Activated B cell treated with CpG ODN at 0.5 μM for 24 hours (primary cell): ENCODE measurements around the gene ADGRG3. TPM values are rescaled to one million over a fixed set of nuclear protein-coding genes. Genes with fewer than 3 reads are reported as not detected.

Experiments used
- ATAC-seq: fragments of 200-7000 bp; cut with Tn5 transposase; one replicate; pipeline ENCODE4 v1.10.0; 2021; ENCODE audit warnings: low read depth, mild to moderate bottlenecking, moderate library complexity
- CTCF ChIA-PET: fragments of 350-600 bp; sonication (Branson Sonifier 250); formaldehyde crosslinking; loops from one replicate; lab custom pipeline; 2021; ENCODE audit warnings: antibody characterized with exemption; lab: Charles Lee
- POLR2A ChIA-PET: fragments of 350-600 bp; sonication (Branson Sonifier 250); formaldehyde crosslinking; loops from one replicate; lab custom pipeline; 2021; ENCODE audit warnings: antibody characterized with exemption; lab: Charles Lee
- DNase-seq: peaks from one replicate; pipeline ENCODE4 v3.0.0; 2022
- H3K27ac Mint-ChIP-seq: one replicate; pipeline ENCODE4 v1.8.0; 2020; ENCODE audit warnings: mixed read lengths
- H3K27me3 Mint-ChIP-seq: one replicate; pipeline ENCODE4 v1.8.0; 2021; ENCODE audit warnings: mixed read lengths
- H3K36me3 Mint-ChIP-seq: one replicate; pipeline ENCODE4 v1.8.0; 2021; ENCODE audit warnings: low read depth, mixed read lengths
- H3K4me1 Mint-ChIP-seq: one replicate; pipeline ENCODE4 v1.8.0; 2021; ENCODE audit warnings: mixed read lengths
- H3K4me3 Mint-ChIP-seq: one replicate; pipeline ENCODE4 v1.8.0; 2020; ENCODE audit warnings: mild to moderate bottlenecking, mixed read lengths
- H3K9me3 Mint-ChIP-seq: one replicate; pipeline ENCODE4 v1.8.0; 2020; ENCODE audit warnings: mixed read lengths
- intact Hi-C: fragments of 100-400 bp; cut with micrococcal nuclease; formaldehyde crosslinking; loops from one replicate; pipeline ENCODE4 v1.15.1; 2024
- total RNA-seq: library from RNA; stranded (reverse); gene quantifications from 2 replicates; pipeline ENCODE4 v1.2.3, GENCODE V29; 2022
- TF ChIP-seq, protein P1 (sequence below): fragments of 200-600 bp; IDR thresholded peaks from one replicate; pipeline ENCODE4 v1.8.0; 2022; ENCODE audit warnings: antibody characterized with exemption, mild to moderate bottlenecking

ADGRG3 gene
- total RNA-seq, 1 donor from 2014 or later = not detected

DNA sequence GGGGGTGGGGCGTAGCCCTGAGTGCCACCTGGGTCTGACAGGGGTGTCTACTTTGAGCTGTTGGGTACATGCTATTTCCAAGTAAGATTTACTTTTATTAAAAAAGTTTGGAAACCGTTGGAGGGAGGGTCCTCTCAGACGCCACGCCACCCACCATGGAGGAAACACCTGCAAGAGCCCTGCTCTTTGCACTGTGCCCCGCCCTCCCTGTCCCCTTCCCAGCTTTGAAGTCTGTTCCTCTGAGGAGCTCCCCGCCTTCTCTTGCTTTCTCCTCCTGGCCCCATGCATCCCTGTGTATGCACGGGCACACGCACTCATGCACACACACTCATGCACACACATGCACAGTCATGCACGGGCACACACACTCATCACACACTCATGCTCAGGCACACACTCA lies 24.2 kb upstream of the ADGRG3 start:
- POLR2A ChIA-PET = interaction anchor here (0.6 kb wide), 2 partner anchors 132 to 193 kb away, joined by 4 to 6 read pairs; no protein-coding TSS in a partner anchor
- ATAC-seq = no peak
- H3K9me3 Mint-ChIP-seq = no peaks in the 10 kb centered on the region
- intact Hi-C loops = no loop called here
- no peaks in the 10 kb centered on the region for H3K36me3 Mint-ChIP-seq
- H3K27me3 Mint-ChIP-seq = peaks cover 3% of the 10 kb centered on the region
- no peak overlapping the region for H3K27ac Mint-ChIP-seq
- TF ChIP-seq, protein P1, sequence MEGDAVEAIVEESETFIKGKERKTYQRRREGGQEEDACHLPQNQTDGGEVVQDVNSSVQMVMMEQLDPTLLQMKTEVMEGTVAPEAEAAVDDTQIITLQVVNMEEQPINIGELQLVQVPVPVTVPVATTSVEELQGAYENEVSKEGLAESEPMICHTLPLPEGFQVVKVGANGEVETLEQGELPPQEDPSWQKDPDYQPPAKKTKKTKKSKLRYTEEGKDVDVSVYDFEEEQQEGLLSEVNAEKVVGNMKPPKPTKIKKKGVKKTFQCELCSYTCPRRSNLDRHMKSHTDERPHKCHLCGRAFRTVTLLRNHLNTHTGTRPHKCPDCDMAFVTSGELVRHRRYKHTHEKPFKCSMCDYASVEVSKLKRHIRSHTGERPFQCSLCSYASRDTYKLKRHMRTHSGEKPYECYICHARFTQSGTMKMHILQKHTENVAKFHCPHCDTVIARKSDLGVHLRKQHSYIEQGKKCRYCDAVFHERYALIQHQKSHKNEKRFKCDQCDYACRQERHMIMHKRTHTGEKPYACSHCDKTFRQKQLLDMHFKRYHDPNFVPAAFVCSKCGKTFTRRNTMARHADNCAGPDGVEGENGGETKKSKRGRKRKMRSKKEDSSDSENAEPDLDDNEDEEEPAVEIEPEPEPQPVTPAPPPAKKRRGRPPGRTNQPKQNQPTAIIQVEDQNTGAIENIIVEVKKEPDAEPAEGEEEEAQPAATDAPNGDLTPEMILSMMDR = no peak
- H3K4me1 Mint-ChIP-seq = peaks cover 29% of the 10 kb centered on the region
- DNase-seq = no peak
- CTCF ChIA-PET = no interaction called here
- no peak overlapping the region for H3K4me3 Mint-ChIP-seq

- ChIA-PET POLR2A (no interaction called here), CTCF (no interaction called here)
- H3K9me3 Mint-ChIP-seq = no peaks in the 10 kb centered on the region
- no peak overlapping the region for H3K4me3 Mint-ChIP-seq
- DNase-seq = no peak
- peaks cover 3% of the 10 kb centered on the region for H3K27me3 Mint-ChIP-seq
- TF ChIP-seq, protein P1 = no peak
- H3K36me3 Mint-ChIP-seq = no peaks in the 10 kb centered on the region
- no peak for ATAC-seq
- intact Hi-C loops = loop anchor here (5.0 kb wide), 1 partner anchor 93 kb away; the partner anchor contains the start of gene KATNB1
- no peak overlapping the region for H3K27ac Mint-ChIP-seq
- peaks cover 28% of the 10 kb centered on the region for H3K4me1 Mint-ChIP-seq
Measured at GRCh38 chr16:57644383-57645014, 23.6 kb upstream of the ADGRG3 start.

DNA sequence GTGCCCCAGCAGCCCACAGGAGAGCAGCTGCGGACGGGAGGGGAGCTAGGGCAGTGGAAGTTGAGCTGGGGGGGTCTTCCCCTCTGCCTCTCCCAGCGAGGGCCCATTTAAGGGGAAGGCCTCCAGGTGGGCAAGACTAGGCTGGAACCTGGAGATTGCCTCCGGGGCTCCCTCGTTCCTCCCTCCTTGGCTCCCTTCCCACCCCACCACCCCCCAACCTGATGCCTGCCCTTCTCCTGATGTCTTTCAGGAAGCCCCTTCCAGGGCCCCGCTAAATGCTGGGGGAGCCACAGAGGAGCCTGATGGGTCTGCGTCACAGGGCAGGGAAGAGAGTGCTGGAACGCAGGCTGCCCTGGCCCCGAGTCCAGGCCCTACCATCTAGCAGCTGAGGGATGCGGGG lies 22.9 kb upstream of the ADGRG3 start:
- Mint-ChIP-seq H3K27ac (no peak overlapping the region), H3K9me3 (no peaks in the 10 kb centered on the region), H3K4me3 (no peak overlapping the region), H3K4me1 (peaks cover 28% of the 10 kb centered on the region), H3K36me3 (no peaks in the 10 kb centered on the region), H3K27me3 (peaks cover 3% of the 10 kb centered on the region)
- POLR2A ChIA-PET = no interaction called here
- ATAC-seq (no peak), DNase-seq (no peak)
- intact Hi-C loops = loop anchor here (5.0 kb wide), 1 partner anchor 92 kb away; the partner anchor contains the start of gene KATNB1
- CTCF ChIA-PET = no interaction called here
- TF ChIP-seq, protein P1 = no peak

GRCh38 chr16:57645691-57646387 lies 22.3 kb upstream of the ADGRG3 start:
- intact Hi-C loops = loop anchor here (5.0 kb wide), 1 partner anchor 91 kb away; the partner anchor contains the start of gene KATNB1
- DNase-seq = no peak
- ChIA-PET CTCF (no interaction called here), POLR2A (no interaction called here)
- Mint-ChIP-seq H3K36me3 (no peaks in the 10 kb centered on the region), H3K4me3 (no peak overlapping the region), H3K9me3 (no peaks in the 10 kb centered on the region), H3K27me3 (no peaks in the 10 kb centered on the region), H3K27ac (no peak overlapping the region), H3K4me1 (peaks cover 28% of the 10 kb centered on the region)
- ATAC-seq = no peak
- TF ChIP-seq, protein P1 = no peak
